ENCODE measurements around the gene TUBG1.
"Not testable (repeated sequence)": the region's sequence is repeated elsewhere in the genome, so short reads cannot be mapped to it uniquely, and the experiment has no call there.

TUBG1 gene

DNA sequence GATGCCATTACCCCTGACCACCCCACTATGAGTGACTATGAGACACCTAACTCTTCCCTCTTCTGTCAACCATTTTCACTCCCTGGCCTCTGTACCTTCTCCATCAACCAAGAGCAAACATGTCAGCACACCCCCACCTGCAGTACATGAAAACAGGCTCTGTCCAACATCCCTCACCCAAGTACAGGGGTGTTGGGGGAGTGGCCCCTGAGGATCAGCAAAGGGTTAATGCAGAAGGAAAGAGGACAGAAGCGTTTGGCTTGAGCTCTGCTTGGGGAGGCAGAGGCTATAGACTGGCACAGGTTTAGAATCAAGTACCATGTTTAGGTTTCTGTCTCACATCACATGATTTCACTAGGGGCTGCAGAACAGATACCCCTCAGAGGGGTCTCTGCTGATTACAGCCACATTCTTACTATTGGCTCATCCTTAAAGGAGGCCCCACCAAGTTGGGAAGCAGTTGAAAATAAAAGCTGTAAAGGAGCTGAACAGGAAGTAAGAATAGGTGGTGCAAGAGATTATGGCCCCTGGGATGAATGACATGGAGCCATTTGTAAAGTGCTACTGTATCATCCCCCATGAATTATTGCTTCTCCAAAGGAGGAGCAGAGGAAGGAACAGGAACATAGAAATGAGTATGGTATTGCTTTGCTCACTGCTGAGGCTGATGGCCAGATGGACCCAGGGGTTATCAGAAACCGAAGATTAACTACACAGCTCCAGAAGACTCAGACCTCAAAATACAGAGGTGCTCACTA lies 29.5 kb upstream of the TUBG1 start:
- DNase-seq (ENCODE audit: low read depth) = no peak

DNA sequence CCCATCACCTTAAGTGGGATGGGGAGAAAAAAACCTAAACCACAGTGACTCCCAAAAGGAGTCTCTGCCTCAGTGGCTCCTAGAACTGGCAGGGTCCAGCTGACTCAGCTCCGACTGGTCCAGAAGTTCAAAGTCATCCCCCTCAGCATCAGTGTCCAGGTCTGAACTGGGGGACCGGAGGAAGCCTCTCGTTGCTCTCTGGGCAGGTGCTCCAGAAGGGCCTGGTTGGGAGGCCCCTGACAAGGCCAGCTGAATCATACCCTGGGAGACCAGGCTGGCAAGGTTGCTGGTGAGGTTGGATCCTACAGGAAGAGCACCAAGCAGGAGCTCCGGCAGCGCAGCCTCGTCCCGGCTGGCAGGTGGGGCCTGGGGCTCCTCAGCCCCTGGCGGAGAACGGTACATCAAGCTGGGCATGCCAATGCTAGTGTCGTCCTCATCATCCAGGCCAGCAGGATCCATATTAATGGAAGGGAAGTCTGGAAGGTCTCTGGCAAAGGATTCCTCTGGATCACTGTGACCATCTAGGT lies 27.7 kb upstream of the TUBG1 start:
- no peak for DNase-seq (ENCODE audit: low read depth)

DNA sequence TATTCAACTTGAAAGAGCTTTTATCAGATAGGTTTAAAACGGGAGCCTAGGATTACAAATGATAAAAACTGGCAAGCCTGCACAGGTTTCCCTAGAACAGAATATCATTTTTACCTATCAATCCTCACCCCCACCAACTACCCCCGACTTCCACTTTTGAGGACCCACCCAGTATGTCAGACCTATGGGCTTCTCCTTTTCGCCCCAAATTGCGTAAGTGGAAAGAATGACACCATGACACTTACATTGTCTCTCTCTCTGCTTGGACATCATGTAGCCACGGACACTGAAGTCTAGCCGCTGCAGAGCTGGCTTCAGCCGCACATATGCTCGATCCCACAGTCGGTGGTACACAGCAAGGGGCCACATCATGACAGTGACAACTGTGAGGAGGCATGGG lies 24.6 kb upstream of the TUBG1 start:
- DNase-seq (ENCODE audit: low read depth) = no peak

DNA sequence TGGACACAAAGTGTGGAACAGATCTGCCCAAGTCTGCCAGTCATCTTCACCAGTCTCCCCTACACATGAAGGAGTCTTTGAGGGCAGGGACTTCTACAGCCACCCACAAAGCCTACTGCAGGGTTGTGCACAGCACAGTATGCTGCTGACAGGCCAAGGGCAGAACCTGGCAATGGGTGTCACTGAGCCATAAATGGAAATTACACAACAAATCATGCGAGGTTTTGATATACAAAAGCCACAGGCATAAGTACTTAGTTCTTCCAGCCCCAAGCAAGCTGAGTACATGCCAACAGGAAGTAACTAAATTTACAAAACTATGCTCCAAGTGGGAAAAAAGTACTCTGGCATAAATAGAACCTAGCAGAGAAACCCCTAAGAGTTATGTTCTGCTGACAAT lies 24.1 kb upstream of the TUBG1 start:
- DNase-seq (ENCODE audit: low read depth) = peak; percentile 58

DNA sequence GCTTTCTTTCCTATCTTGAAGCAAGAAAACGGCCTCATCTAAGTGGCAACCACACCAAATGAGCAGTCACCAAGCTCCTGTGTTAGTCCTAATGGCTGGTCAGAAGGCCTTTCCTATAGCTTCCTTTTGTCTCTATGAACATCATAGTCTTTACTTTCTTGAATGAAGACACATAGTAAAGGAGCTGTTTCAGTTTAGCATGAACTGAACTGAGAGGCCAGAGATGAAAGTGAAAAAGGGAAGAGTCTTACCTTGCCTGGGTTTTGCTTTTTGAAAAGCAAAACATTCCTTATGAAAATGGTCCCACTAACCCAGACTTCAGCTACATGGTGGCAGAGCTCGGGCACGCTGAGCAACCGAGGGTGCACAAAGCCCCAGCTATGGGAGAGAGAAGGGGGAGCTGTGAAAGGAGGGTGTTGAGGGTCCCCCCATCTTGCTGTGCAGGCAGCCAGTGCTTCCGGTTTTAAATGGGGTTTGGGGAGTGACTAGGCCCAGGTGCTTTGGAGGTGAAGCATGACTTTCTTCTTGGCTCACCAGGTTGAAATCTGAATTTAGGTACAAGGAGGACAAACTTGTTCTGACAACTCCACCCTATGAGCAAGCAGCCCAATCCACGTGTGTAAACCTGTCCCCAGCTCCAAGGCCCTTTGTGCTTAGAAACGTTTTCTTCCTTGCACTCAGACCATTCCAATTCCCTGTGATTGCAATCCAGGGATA lies 22.8 kb upstream of the TUBG1 start:
- no peak for DNase-seq (ENCODE audit: low read depth)

DNA sequence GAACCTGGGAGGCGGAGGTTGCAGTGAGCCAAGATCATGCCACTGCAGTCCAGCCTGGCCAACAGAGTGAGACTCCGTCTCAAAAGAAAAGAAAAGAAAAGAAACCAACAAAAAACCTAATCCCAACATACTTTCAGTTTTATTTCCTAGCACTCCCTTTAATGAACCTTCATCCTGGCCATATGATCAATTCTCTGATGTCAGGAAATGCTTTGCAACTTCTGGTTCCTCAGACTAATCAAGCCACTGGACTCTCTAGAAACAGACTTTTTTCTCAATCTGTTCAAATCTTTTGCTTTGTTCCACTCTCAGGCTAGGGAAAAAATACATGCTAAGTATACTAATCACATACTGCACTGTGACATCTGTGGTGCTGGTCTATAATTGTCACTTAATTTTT lies 18.6 kb upstream of the TUBG1 start:
- DNase-seq (ENCODE audit: low read depth) = no peak

DNA sequence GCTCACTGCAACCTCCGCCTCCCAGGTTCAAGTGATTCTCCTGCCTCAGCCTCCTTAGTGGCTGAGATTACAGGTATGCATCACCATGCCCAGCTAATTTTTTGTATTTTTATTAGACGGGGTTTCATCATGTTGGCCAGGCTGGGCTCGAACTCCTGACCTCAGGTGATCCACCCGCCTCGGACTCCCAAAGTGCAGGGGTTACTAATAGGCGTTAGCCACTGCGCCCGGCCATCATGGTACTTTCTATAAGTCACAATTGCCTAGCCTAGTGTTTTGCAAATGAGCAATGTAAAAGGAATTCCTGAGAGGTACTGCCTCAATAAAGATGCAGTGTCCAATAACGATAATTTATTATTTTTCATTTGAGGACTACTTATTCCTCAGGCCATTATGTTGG lies 18.1 kb upstream of the TUBG1 start:
- DNase-seq (ENCODE audit: low read depth) = no peak

DNA sequence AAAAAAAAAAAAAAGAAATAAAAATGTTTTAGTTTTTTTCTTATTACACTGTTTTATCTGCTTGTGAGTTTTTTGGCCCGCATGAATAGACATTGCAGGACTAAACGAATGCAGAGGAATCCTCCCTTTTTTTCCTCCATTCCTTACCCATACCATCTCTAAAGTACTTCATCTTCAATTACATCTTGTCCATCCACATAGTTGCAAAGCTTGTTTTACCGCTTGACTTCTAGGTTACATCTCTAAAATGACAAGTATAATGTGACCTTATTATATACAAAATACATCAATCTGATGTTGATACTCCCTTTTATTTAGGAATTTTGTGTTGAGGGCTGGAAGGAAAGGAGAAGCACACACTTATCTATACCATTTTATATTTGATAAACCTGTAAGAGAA lies 13.1 kb upstream of the TUBG1 start:
- DNase-seq (ENCODE audit: low read depth) = no peak

DNA sequence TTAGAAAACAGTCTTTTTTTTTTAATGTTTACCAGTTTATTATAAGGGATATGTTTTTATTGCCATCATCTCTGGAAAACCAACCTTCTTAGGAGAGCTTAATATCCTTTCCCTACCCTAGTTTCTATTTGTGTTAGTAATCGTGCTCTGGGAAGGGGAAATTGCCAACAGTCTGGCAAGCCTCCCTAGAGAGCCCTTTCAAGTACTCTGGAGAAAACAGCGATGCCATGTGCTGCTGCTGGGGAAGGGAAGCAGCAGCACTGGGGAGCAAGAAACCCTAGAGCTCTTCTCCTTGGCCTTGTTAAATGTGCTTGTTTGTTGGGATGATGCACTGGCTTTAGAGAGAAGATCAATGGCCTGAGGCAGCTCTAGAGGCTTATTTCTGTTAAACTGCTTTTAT lies 10.6 kb upstream of the TUBG1 start:
- DNase-seq (ENCODE audit: low read depth) = peak; percentile 35

DNA sequence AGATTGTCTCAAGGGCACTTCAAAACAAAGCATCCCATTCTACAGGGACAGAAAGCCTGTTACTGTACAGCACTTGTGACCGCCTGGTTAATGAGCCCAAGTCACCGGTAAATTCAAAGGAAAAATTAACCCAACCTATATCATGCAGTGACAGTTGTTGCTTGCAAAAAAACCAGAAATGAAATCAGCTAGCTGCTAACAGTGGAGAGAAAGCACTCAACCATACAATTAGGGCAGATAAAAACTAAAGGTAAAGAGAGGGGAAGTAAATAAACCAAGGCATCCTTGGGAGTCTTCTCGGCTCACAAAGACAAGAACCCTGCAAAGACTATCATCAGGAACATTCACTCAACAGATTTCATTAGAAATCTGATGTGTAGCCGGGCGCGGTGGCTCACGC lies 6.2 kb upstream of the TUBG1 start:
- no peak for DNase-seq (ENCODE audit: low read depth)

DNA sequence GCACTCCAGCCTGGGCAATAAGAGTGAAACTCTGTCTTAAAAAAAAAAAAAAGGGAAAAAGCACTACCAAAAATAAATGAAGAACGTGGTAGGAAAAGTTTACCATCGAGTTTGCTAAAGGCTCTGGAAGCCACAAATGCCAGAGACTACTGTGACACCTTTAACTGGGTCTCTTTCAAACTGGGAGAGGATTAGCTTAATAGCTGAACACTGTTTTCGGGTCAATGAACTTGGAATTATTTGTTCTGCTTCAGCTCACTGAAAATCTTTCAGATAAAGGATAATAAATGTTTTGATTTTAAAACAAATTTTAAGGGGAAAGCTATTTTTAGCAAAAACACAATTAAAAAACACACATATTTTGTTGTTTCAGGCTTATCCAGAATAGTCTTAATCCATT lies 1.7 kb upstream of the TUBG1 start:
- DNase-seq (ENCODE audit: low read depth) = no peak

DNA sequence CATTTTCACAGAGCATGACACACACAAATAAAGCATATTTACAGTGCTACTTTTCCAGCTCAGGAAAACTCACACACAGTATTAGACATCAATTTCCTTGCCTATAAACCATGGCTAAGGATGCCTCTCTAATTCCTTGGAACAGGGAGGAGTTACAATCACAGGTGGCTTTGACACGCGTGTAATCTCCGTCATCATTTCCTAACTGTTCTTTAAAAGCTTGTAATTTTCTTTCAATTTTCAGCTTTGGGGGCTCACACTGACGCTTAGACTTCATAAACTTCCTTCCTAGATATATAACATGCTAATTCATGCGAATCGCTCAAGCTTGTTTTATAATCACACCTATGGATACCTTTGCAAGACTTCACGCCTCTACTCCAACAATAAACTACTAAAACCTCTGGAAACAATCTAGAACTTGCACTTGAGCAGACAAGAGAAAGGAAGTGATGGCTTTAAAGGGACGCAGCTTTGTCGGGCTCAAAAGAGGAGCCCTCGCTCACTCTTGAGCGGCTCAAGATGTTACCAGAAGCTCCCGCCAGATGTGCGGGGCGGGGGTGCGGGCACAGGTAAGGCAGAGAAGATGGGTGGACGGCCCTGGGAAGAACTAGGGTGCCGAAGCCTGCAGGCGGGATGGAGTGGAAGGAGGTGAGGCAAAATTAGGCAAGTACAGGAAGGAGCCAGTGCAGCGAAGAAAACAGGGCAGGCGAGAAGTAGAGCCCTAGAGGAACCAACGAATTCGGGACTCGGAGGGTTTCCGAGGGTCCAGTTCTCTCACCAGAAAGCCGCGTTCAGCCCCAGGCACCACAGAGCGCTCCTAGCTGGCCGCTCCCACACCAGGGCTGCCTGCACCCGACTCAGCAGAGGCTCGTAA lies 940 bp upstream of the TUBG1 start:
- no peak for DNase-seq (ENCODE audit: low read depth)

DNA sequence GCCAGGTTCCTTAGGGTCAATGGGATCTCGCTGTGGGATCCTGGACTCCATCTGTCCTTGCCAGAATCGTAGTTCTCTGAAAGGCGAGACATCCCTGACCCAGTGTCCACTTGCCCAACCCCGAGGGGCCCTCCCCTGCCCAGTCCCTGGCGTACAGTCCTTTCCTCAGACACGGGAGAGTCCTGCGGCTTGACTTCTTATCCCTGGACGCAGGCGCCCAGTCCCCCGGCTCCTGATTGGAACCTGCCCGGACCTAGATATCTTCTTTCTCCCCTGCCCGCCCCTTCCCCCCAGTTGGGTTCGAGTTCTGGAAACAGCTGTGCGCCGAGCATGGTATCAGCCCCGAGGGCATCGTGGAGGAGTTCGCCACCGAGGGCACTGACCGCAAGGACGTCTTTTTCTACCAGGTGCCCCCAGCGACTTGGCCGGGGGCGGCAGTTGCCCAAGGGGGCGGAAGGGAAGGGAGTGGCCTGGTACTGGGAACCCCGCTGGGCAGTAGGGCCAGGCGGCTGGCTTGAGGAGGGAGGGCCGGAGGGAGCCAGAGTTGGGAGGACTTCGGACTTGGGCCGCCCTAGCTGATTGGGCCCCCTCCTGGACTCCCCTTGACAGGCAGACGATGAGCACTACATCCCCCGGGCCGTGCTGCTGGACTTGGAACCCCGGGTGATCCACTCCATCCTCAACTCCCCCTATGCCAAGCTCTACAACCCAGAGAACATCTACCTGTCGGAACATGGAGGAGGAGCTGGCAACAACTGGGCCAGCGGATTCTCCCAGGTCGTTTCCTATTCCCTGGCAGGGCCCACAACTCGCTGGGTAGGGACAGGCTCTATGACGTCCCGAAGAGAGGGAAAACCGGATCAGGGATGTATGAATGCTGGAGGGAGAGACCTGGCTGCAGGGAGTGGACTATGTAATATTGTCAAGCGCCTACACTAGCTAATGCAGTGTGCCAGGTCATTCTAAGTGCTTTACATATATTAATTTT lies 625 bp downstream of the TUBG1 start:
- not testable (repeated sequence) for DNase-seq (ENCODE audit: low read depth)

DNA sequence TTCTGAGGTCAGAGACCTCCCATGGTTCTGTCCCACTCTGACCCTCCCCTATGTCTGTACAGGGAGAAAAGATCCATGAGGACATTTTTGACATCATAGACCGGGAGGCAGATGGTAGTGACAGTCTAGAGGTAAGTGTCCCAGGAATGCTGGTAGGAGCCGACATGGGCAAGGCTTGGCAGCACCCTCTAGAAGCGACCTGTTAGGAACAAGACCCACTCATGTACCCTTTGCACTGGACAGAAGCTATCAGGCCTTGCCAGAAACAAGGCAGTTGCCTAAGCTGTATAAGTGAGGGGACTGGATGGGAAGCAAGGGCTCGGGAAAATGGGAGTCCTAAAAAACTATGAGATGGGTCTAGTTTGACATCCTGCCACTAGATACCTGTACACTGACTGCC lies 2.5 kb downstream of the TUBG1 start:
- no peak for DNase-seq (ENCODE audit: low read depth)

DNA sequence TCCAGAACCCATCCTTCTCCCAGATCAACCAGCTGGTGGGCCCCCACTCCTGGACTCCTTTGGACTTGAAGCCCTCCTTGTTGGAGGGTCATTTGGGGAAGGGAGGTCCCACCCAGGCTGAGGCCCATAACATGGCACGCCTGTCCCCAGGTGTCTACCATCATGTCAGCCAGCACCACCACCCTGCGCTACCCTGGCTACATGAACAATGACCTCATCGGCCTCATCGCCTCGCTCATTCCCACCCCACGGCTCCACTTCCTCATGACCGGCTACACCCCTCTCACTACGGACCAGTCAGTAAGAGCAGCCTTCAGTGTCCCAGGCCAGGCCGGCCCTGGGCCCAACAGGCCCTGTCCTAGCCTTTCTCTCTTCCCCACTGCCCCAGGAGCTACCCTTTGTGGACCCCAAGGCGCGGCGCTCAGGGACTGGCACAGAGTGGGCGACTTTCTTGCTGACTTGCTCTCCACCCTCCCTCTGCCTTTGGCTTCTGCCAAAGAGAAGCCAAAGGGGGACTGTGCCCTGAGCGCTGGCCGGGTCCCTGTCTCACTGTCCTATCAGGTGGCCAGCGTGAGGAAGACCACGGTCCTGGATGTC lies 4.3 kb downstream of the TUBG1 start:
- DNase-seq (ENCODE audit: low read depth) = no peak

DNA sequence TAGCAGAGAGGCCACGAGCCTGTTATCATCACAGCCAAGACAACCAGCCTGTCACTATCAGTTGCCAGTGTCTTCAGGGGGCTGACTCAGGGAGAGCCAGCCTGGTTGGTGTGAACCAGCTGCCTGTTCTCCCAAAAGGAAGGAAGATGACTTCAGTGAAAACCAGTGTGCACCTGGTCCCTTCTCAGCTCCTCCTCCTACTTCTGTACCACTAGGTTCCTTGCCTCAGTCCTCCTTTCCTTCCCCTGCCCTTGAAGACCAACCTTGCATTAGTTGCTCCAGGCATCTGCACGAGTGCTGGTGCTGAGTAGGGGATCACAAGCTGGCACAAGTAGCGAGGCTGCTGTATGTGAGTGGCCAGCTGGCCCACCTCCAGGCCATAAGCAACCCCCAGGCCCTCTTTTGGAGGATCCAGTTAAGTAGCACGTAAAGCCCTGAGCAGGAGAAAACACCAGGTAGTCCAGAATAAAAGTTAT lies 8.5 kb downstream of the TUBG1 start:
- DNase-seq (ENCODE audit: low read depth) = no peak

DNA sequence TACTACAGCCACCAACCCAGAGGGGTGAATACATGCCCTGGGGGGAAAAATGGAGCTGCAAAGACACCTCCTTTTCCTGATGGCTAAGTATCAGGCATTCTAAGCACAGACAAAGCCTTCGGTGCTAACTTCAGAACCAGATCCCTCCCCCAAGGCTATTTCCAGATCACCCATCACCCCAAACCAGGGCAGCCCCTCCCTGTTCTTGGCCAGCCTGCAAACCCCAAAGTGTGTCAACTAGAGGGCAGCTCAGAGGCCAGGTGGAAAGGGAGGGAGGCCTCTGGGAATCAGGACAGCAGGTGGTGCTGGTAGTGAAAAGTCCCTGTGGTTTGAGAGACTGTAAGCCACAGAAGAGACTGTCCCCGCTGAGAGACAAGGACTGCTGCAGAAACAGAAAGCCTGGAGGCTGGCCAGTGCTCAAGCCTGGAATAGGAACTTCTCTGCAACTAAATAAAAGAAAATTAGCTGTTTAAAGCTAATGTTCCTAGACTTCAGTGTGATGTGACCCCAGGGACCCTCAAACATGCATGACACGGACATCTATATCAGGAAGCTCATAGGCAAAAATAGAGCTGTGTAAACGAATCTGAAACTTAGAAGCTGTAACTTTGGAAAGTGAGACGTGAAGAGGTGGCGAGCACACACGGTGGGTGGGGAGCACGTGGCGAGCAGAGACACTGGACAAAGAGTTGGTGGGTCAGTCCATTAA lies 9.1 kb downstream of the TUBG1 start:
- DNase-seq (ENCODE audit: low read depth) = no peak

DNA sequence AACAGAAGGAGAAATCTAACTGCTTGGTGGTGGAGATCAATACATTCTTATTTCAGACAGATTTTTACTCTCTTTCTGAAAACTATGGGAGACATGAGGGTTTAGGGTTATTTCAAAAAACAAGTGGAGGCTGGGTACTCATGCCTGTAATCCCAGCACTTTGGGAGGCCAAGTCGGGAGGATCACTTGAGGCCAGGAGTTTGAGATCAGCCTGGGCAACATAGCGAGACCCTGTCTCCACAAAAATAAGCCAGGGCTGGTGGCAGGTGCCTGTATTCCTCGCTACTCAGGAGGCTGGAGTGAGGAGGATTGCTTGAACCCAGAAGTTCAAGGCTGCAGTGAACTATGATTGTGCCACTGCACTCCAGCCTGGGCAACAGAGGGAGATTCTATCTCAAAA lies 12.5 kb downstream of the TUBG1 start:
- DNase-seq (ENCODE audit: low read depth) = not testable (repeated sequence)

DNA sequence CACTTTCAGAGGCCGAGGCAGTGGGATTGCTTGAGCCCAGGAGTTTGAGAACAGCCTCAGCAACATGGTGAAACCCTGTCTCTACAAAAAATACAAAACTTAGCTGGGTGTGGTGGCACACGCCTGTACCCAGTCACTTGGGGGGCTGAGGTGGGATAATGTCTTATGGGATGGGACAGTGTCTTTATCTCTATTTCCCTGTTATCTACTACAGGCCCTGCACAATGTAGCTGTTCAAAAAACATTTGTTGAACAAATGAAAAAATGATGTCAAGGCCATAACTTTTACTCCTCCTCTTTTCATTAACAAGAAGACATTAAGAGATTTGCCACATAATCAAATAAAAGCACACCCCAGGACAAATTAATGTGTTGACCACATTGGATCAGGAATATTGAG lies 13.8 kb downstream of the TUBG1 start:
- DNase-seq (ENCODE audit: low read depth) = no peak
